ENCODE measurements around the gene GSE1. TPM values are rescaled to one million over a fixed set of nuclear protein-coding genes. Genes with fewer than 3 reads are reported as not detected.

The GSE1 gene
- total and polyA plus RNA-seq, 2 of the 13 experiments (the other 11 are each of a cell fraction or from before 2014, with no cell fraction given), result 16.1 to 31.2 TPM

GRCh38 chr16:85589688-85590505 is 23.2 kb upstream of the GSE1 start (continued):
- peak; percentile 52; the same call in 1 of the 2 replicates for TF ChIP-seq ZNF646 (CRISPR knock-in tag; IDR thresholded peaks at IDR 0.05)
- TF ChIP-seq ELF3 (CRISPR knock-in tag; IDR thresholded peaks at IDR 0.05), result no peak
- TF ChIP-seq ZNF18 (CRISPR knock-in tag; IDR thresholded peaks at IDR 0.05; ENCODE audit: insufficient replicate concordance), result peak; percentile 97
- no peak for TF ChIP-seq KDM1A (CRISPR knock-in tag; IDR thresholded peaks at IDR 0.05)
- no peak for TF ChIP-seq ZNF800 (CRISPR knock-in tag; IDR thresholded peaks at IDR 0.05)
- TF ChIP-seq AKNA (CRISPR knock-in tag; IDR thresholded peaks at IDR 0.05; ENCODE audit: borderline replicate concordance), result no peak
- TF ChIP-seq ZNF136 (CRISPR knock-in tag; IDR thresholded peaks at IDR 0.05; ENCODE audit: low read depth), result no peak
- no peak for TF ChIP-seq SMAD1 (CRISPR knock-in tag; IDR thresholded peaks at IDR 0.05; ENCODE audit: borderline replicate concordance, low read depth)
